HCT116 (cell line): ENCODE results near the gene RBM47. TPM values are rescaled to one million over a fixed set of nuclear protein-coding genes. Genes with fewer than 3 reads are reported as not detected.

ENCODE experiments used
- ATAC-seq: fragments of 200-7000 bp; cut with Tn5 transposase; 2 replicates; pipeline ENCODE4 v1.9.1; 2020; ENCODE audit warnings: mild to moderate bottlenecking, moderate library complexity
- BruUV-seq: library from RNA; stranded (reverse); fragments of 400-500 nt; replicated peaks from 2 replicates; lab custom pipeline; 2021; lab: Mats Ljungman, UMichigan
- CTCF ChIA-PET: fragments of 300-600 bp; sonication (Branson Sonifier 250); formaldehyde crosslinking; loops from one replicate; lab custom pipeline; 2021; ENCODE audit warnings: antibody characterized with exemption; lab: Charles Lee
- POLR2A ChIA-PET: fragments of 300-600, 350-600 bp; sonication (Branson Sonifier 250); formaldehyde crosslinking; loops from one replicate; lab custom pipeline; 2021; ENCODE audit warnings: antibody characterized with exemption; lab: Charles Lee
- RAD21 ChIA-PET, 2 experiments: fragments of 300-600 bp; sonication (Branson Sonifier 250); formaldehyde crosslinking; loops; one replicate each; lab custom pipeline; 2023; ENCODE audit warnings: low total read pairs in 2 of 2; ENCODE audit not compliant: uncharacterized antibody in 2 of 2, unreplicated experiment in 2 of 2, low non-redundant PET in 1 of 2; lab: Charles Lee
- DNase-seq: peaks from one replicate; pipeline ENCODE4 v3.0.0-alpha.2; 2010; ENCODE audit warnings: low read depth, low spot score
- H2AFZ ChIP-seq: fragments of 200-600 bp; shearing (Covaris generic), sonication (generic); 2 replicates; pipeline ENCODE4 v1.6.1; 2017; ENCODE audit warnings: low read depth, mixed run types, mixed read lengths, antibody characterized with exemption, low read length; ENCODE audit not compliant: poor library complexity, severe bottlenecking
- H3K27ac ChIP-seq: 2 replicates; pipeline ENCODE4 v1.5.1; 2012; ENCODE audit warnings: low read depth, low read length
- H3K27me3 ChIP-seq: fragments of 200-600 bp; sonication (generic); 2 replicates; pipeline ENCODE4 v1.6.1; 2016; ENCODE audit warnings: mixed run types, low read length, mixed read lengths; ENCODE audit not compliant: insufficient read depth
- H3K36me3 ChIP-seq, 2 experiments: fragments of 200-500 bp in 1 of 2; fragments of 200-600 bp in 1 of 2; sonication (Bioruptor generic) in 1 of 2; sonication (generic) in 1 of 2; 2 replicates each; pipeline versions ENCODE4 v1.5.1 to v1.6.1; 2014 to 2016; ENCODE audit warnings: low read length in 2 of 2, inconsistent platforms in 1 of 2, mixed read lengths in 1 of 2, mixed run types in 1 of 2; ENCODE audit not compliant: insufficient read depth in 2 of 2, control insufficient read depth in 1 of 2
- H3K4me1 ChIP-seq, 2 experiments: fragments of 200-600 bp in 1 of 2; sonication (generic) in 1 of 2; 2 replicates each; pipeline versions ENCODE4 v1.5.1 to v1.6.1; 2012 to 2017; ENCODE audit warnings: low read length in 2 of 2, inconsistent platforms in 1 of 2, mild to moderate bottlenecking in 1 of 2, mixed read lengths in 1 of 2, mixed run types in 1 of 2, moderate library complexity in 1 of 2; ENCODE audit not compliant: insufficient read depth in 2 of 2, control insufficient read depth in 1 of 2
- H3K4me2 ChIP-seq: fragments of 200-600 bp; sonication (generic); 2 replicates; pipeline ENCODE4 v1.6.1; 2017; ENCODE audit warnings: mixed run types, low read length, mixed read lengths
- H3K4me3 ChIP-seq, 2 experiments: fragments of 200-600 bp in 1 of 2; sonication (generic) in 1 of 2; replicated peaks in 1 of 2; 2 replicates each; pipeline ENCODE4 v1.5.1; 2011 to 2016; ENCODE audit warnings: low read length in 2 of 2, control low read depth in 1 of 2, low read depth in 1 of 2, mild to moderate bottlenecking in 1 of 2, mixed read lengths in 1 of 2, mixed run types in 1 of 2
- H3K79me2 ChIP-seq: fragments of 200-600 bp; sonication (generic); 2 replicates; pipeline ENCODE4 v1.6.1; 2017; ENCODE audit warnings: mild to moderate bottlenecking, mixed run types, low read length, moderate library complexity, mixed read lengths; ENCODE audit not compliant: insufficient read depth
- H3K9ac ChIP-seq: fragments of 200-600 bp; sonication (generic); 2 replicates; pipeline ENCODE4 v1.6.1; 2016; ENCODE audit warnings: low read length, mixed read lengths
- H3K9me2 ChIP-seq: fragments of 200-600 bp; sonication (generic), shearing (Covaris generic); 2 replicates; pipeline ENCODE4 v1.6.1; 2017; ENCODE audit warnings: mixed run types, mild to moderate bottlenecking, moderate library complexity; ENCODE audit not compliant: insufficient read depth
- H3K9me3 ChIP-seq, 2 experiments: fragments of 200-500 bp in 1 of 2; fragments of 200-600 bp in 1 of 2; sonication (Bioruptor generic) in 1 of 2; sonication (generic) in 1 of 2; 2 replicates each; pipeline ENCODE4 v1.6.1; 2014 to 2017; ENCODE audit warnings: low read length in 2 of 2, mixed read lengths in 2 of 2, inconsistent platforms in 1 of 2, low read depth in 1 of 2, mild to moderate bottlenecking in 1 of 2, mixed run types in 1 of 2, moderate library complexity in 1 of 2; ENCODE audit not compliant: control insufficient read depth in 1 of 2, insufficient read depth in 1 of 2
- H4K20me1 ChIP-seq: fragments of 200-600 bp; sonication (generic), shearing (Covaris generic); 2 replicates; pipeline ENCODE4 v1.6.1; 2017; ENCODE audit warnings: mixed run types, mild to moderate bottlenecking, moderate library complexity; ENCODE audit not compliant: insufficient read depth
- ATF3 ChIP-seq: IDR thresholded peaks from 2 replicates; pipeline ENCODE4 v1.6.1; 2012
- CBX3 ChIP-seq: IDR thresholded peaks from 2 replicates; pipeline ENCODE4 v1.6.1; 2012; ENCODE audit warnings: low read depth
- CTCF ChIP-seq, 3 experiments: fragments of 200-600 bp in 1 of 3; sonication (generic) in 1 of 3; IDR thresholded peaks in 2 of 3; conservative IDR thresholded peaks in 1 of 3; 2 replicates each; pipeline ENCODE4 v1.5.1; 2012 to 2017; ENCODE audit warnings: low read depth in 2 of 3, low read length in 2 of 3, antibody characterized with exemption in 1 of 3, borderline replicate concordance in 1 of 3, control low read depth in 1 of 3, mild to moderate bottlenecking in 1 of 3, mixed read lengths in 1 of 3, mixed run types in 1 of 3, moderate library complexity in 1 of 3; ENCODE audit not compliant: insufficient read depth in 1 of 3
- EGR1 ChIP-seq: IDR thresholded peaks from 2 replicates; pipeline ENCODE4 v1.6.1; 2012; ENCODE audit warnings: low read depth
- EZH2 ChIP-seq: fragments of 200-600 bp; sonication (generic); IDR thresholded peaks from 2 replicates; pipeline ENCODE4 v1.6.1; 2017; ENCODE audit warnings: antibody characterized with exemption, mixed run types
- EZH2phosphoT487 ChIP-seq: fragments of 200-600 bp; IDR thresholded peaks from 2 replicates; pipeline ENCODE4 v1.6.1; 2018; ENCODE audit warnings: antibody characterized with exemption, borderline replicate concordance
- JUND ChIP-seq: IDR thresholded peaks from 2 replicates; pipeline ENCODE4 v1.6.1; 2012
- POLR2A ChIP-seq: IDR thresholded peaks from 2 replicates; pipeline ENCODE4 v1.7.0; 2011; ENCODE audit warnings: borderline replicate concordance; ENCODE audit not compliant: insufficient read depth, insufficient read length; ENCODE audit errors: extremely low read depth
- RAD21 ChIP-seq: IDR thresholded peaks from 2 replicates; pipeline ENCODE4 v1.6.1; 2012; ENCODE audit warnings: low read depth, mild to moderate bottlenecking
- REST ChIP-seq: IDR thresholded peaks from 2 replicates; pipeline ENCODE4 v1.6.1; 2012; ENCODE audit warnings: low read depth
- SIN3A ChIP-seq: IDR thresholded peaks from 2 replicates; pipeline ENCODE4 v1.6.1; 2012; ENCODE audit warnings: low read depth
- SP1 ChIP-seq: IDR thresholded peaks from 2 replicates; pipeline ENCODE4 v1.6.1; 2012; ENCODE audit warnings: low read depth
- TCF7L2 ChIP-seq: IDR thresholded peaks from 2 replicates; pipeline ENCODE4 v1.7.0; 2011; ENCODE audit warnings: borderline replicate concordance, inconsistent platforms; ENCODE audit not compliant: insufficient read depth, insufficient read length; ENCODE audit errors: extremely low read depth
- YY1 ChIP-seq: IDR thresholded peaks from 2 replicates; pipeline ENCODE4 v1.6.1; 2011; ENCODE audit warnings: low read length, low read depth, moderate library complexity, mild to moderate bottlenecking; ENCODE audit not compliant: insufficient replicate concordance; ENCODE audit errors: extremely low read depth
- ZBTB33 ChIP-seq: IDR thresholded peaks from 2 replicates; pipeline ENCODE4 v1.6.1; 2011; ENCODE audit warnings: mild to moderate bottlenecking, low read length, moderate library complexity; ENCODE audit not compliant: insufficient replicate concordance; ENCODE audit errors: extremely low read depth
- ZFX ChIP-seq: fragments of 450-650 bp; IDR thresholded peaks from 2 replicates; pipeline ENCODE4 v1.6.1; 2017
- ZNF274 ChIP-seq: fragments of 200-500 bp; sonication (Bioruptor generic); IDR thresholded peaks from 2 replicates; pipeline ENCODE4 v1.6.1; 2014; ENCODE audit warnings: mild to moderate bottlenecking, low read depth, low read length, inconsistent platforms
- intact Hi-C: fragments of 100-400 bp; cut with micrococcal nuclease; formaldehyde crosslinking; loops from 2 replicates; pipeline ENCODE4 v1.10.0; 2022
- total RNA-seq: library from RNA; stranded (reverse); gene quantifications from one replicate; pipeline ENCODE4 v1.2.1, GENCODE V29; 2021; ENCODE audit not compliant: unreplicated experiment

RBM47 gene
- total RNA-seq, 1 experiment from 2014 or later = 22.2 TPM

- no peak overlapping the region for H3K27ac ChIP-seq
- no peak for TF ChIP-seq ATF3
- TF ChIP-seq REST = no peak
- no peak for TF ChIP-seq YY1
- no peak for TF ChIP-seq ZBTB33
- TF ChIP-seq POLR2A = no peak
- TF ChIP-seq EGR1 = no peak
- TF ChIP-seq EZH2 = no peak
- no peak for TF ChIP-seq ZNF274
- no peak for TF ChIP-seq SIN3A
- TF ChIP-seq RAD21 = no peak
- TF ChIP-seq ZFX = no peak
- no peak for TF ChIP-seq SP1
- TF ChIP-seq EZH2phosphoT487 = no peak
- no peak for TF ChIP-seq CBX3
- TF ChIP-seq TCF7L2 = no peak
- TF ChIP-seq CTCF (IDR thresholded peaks at IDR 0.05 in 2 of 3, conservative IDR thresholded peaks at IDR 0.05 in 1 of 3; ENCODE audit: borderline replicate concordance in 1 of 3, insufficient read depth in 1 of 3, low read depth in 2 of 3, low read length in 2 of 3) = no peak
- TF ChIP-seq JUND = no peak
- TF ChIP-seq, all 23 proteins: peak for 0
- intact Hi-C loops = no loop called here
- ATAC-seq (no peak), DNase-seq (no peak)
- Histone ChIP-seq H3K36me3 (no peaks in the 10 kb centered on the region), H3K79me2 (no peaks in the 10 kb centered on the region), H3K27me3 (no peaks in the 10 kb centered on the region), H3K9me2 (no peaks in the 10 kb centered on the region), H3K4me1 (no peaks in the 10 kb centered on the region), H2AFZ (no peak overlapping the region), H4K20me1 (no peaks in the 10 kb centered on the region), H3K9ac (no peak overlapping the region), H3K4me3 (no peak overlapping the region), H3K4me2 (no peak overlapping the region), H3K9me3 (no peaks in the 10 kb centered on the region)
- ChIA-PET POLR2A (no interaction called here), CTCF (no interaction called here), RAD21 (no interaction called here)
- no TSS peak for BruUV-seq
These were observed 184.0 kb downstream of the RBM47 start for GRCh38 chr4:40445671-40446070.
